Gastroesophageal sphincter (tissue), 4 donors: ENCODE results near the gene TMEM221. TPM values are rescaled to one million over a fixed set of nuclear protein-coding genes. Genes with fewer than 3 reads are reported as not detected.

ENCODE experiments used
- ATAC-seq: fragments of 150-250 bp; one replicate; pipeline ENCODE4 v1.9.1; 2016; ENCODE audit warnings: mild to moderate bottlenecking, moderate library complexity
- H3K27ac ChIP-seq, 4 donors: fragments of 200-600 bp; sonication (generic) in 3 of 4; 1 replicate in 3 of 4; 2 replicates in 1 of 4; pipeline ENCODE4 v1.5.1; 2016 to 2019
- H3K27me3 ChIP-seq: fragments of 200-600 bp; sonication (generic); one replicate; pipeline ENCODE4 v1.5.1; 2019
- H3K36me3 ChIP-seq, 2 donors: fragments of 200-600 bp; sonication (generic); one replicate each; pipeline ENCODE4 v1.5.1; 2019; ENCODE audit warnings: control low read depth in 1 of 2
- H3K4me1 ChIP-seq, 3 donors: fragments of 200-600 bp; sonication (generic); 1 replicate in 2 of 3; 2 replicates in 1 of 3; pipeline ENCODE4 v1.5.1; 2016 to 2019; ENCODE audit warnings: control low read depth in 2 of 3
- H3K4me3 ChIP-seq, 2 donors: fragments of 200-600 bp; sonication (generic); one replicate each; pipeline ENCODE4 v1.5.1; 2019; ENCODE audit warnings: mild to moderate bottlenecking in 1 of 2, moderate library complexity in 1 of 2
- H3K9me3 ChIP-seq, 3 donors: fragments of 200-600 bp; sonication (generic); one replicate each; pipeline ENCODE4 v1.5.1; 2017 to 2019; ENCODE audit warnings: control low read depth in 2 of 3
- CTCF ChIP-seq, 4 experiments: fragments of 200-600 bp in 2 of 4; fragments of 450-650 bp in 2 of 4; sonication (generic) in 1 of 4; IDR thresholded peaks; one replicate each; pipeline ENCODE4 v1.5.1; 2017 to 2019; ENCODE audit warnings: antibody characterized with exemption in 4 of 4, mild to moderate bottlenecking in 2 of 4, moderate library complexity in 2 of 4
- EP300 ChIP-seq: sonication (generic); formaldehyde crosslinking; IDR thresholded peaks from one replicate; pipeline ENCODE4 v1.6.1; 2017; ENCODE audit warnings: antibody characterized with exemption, mild to moderate bottlenecking
- POLR2A ChIP-seq, 2 donors: fragments of 450-650 bp; IDR thresholded peaks; one replicate each; pipeline ENCODE4 v1.6.1; 2017; ENCODE audit warnings: antibody characterized with exemption in 2 of 2, mild to moderate bottlenecking in 2 of 2, moderate library complexity in 1 of 2
- POLR2AphosphoS5 ChIP-seq: sonication (generic); formaldehyde crosslinking; IDR thresholded peaks from one replicate; pipeline ENCODE4 v1.6.1; 2017; ENCODE audit warnings: antibody characterized with exemption
- WGBS, 2 donors: methylation state at CpG; one replicate each; pipeline ENCODE4 v1.1.5; 2018; ENCODE audit warnings: low coverage in 1 of 2; 5-methylcytosine and 5-hydroxymethylcytosine counted together
- total RNA-seq, 4 donors: library from RNA; depleted of rRNA; stranded (reverse); fragments of >200 nt; gene quantifications; one replicate each; pipeline ENCODE4 v1.1.0, GENCODE V29; 2016

Gene TMEM221
- total RNA-seq, 4 donors from 2014 or later = 0.46 to 1.3 TPM; not detected in 2

DNA sequence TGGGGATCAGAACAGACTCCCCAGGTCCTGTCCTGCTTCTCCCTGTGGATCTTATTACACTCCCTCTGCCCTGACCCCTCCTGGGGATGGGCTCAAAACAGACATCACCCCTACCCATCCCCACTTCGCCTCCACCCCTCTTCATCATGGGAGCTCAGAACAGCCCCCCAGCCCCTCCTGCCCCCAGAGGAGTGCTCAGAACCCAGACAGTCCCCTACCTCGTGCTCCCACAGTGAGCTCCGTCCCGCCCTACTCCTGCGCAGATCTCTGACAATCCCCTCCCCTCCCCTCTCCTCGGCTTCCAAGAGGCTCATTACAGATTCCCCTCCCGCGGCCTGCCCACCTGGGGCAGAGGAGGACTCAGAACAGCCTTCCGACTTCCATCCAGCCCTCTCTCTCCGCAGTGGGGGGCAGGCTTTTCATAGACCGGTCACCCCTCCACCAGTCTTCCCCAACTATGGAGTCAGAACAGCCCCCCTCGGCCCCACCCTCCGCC, 6.2 kb upstream of the TMEM221 start:
- no peaks in the 10 kb centered on the region for H3K9me3 ChIP-seq
- TF ChIP-seq POLR2A (IDR thresholded peaks at IDR 0.05) (no peak), CTCF (IDR thresholded peaks at IDR 0.05) (no peak), EP300 (no peak), POLR2AphosphoS5 (no peak)
- 8 to 10% methylated on average over 2 of the region's 13 CpGs for WGBS, 2 donors
- H3K4me1 ChIP-seq = peaks cover 0 to 22% (median 0%) of the 10 kb centered on the region in 3 donors
- ATAC-seq = no peak
- no peak overlapping the region for H3K27ac ChIP-seq
- no peak overlapping the region for H3K4me3 ChIP-seq
- H3K27me3 ChIP-seq = peaks cover 81% of the 10 kb centered on the region
- no peaks in the 10 kb centered on the region for H3K36me3 ChIP-seq

DNA sequence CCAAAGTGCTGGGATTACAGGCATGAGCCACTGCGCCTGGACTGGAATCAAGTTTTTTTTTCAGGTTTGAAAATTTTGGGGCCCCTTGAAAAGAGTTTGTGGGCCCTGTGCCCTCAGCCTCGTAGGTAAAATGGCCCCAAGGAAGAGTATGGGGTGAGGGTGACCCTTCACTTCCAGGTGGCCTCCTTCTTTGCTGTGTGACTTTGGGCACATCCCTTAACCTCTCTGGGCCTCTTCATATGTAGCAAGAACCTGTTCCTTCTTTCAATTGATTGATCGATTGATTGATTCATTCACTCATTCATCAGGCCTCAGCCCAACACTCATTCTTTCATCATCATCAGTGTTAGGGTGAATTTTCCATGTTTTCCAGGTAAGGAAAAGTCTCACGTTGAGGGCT, 3.4 kb upstream of the TMEM221 start:
- no peak overlapping the region for H3K27ac ChIP-seq
- H3K27me3 ChIP-seq = peaks cover 55% of the 10 kb centered on the region
- 94 to 100% methylated on average over 1 to 4 of the region's 4 CpGs for whole genome bisulfite sequencing, 2 donors
- peaks cover 0 to 37% (median 0%) of the 10 kb centered on the region in 3 donors for H3K4me1 ChIP-seq
- no peak for TF ChIP-seq POLR2AphosphoS5
- TF ChIP-seq EP300 = no peak
- no peak for TF ChIP-seq POLR2A (IDR thresholded peaks at IDR 0.05)
- TF ChIP-seq CTCF (IDR thresholded peaks at IDR 0.05) = no peak
- H3K36me3 ChIP-seq = no peaks in the 10 kb centered on the region
- no peaks in the 10 kb centered on the region for H3K9me3 ChIP-seq
- ATAC-seq = no peak
- H3K4me3 ChIP-seq = no peak overlapping the region

DNA sequence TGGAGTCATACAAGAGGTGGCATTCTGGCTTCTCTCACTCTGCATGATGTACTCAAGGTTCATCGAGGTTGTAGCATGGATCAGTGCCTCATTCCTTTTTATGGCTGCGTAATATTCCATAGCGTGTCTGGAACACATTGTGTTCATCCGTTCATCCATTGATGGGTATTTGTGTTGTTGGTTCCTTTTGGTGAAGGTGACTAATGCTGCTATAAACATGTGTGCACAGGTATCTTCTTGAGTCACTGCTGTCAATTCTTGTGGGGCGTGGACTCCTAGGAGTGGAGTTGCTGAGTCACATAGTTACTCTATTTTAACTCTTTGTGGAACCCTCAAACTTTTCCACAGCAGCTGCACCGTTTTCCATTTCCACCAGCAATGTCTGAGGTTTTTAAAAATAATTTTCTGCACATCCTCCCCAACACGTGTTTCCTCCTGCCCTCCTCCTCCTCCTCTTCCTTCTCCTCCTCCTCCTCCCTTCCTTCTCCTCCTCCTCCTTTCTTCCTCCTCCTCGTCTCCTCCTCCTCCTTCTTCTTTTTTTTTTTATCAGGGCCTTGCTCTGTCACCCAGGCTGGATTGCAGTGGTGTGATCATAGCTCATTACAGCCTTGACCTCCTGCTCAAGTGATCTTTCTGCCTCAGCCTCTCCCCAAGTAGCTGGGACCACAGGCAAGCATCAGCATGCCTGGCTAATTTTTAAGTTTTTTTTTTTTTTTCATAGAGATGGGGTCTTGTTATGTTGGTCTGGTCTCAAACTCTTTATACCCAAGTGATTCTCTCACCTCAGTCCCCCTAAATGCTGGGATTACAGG, 2.0 kb upstream of the TMEM221 start:
- WGBS, 2 donors = 60 to 68% methylated on average over 8 of the region's 8 CpGs

GRCh38 chr19:17447704-17448130, 751 bp downstream of the TMEM221 start:
- peak overlapping the region in 1 of 4 donors; percentile 57 for H3K27ac ChIP-seq
- H3K4me1 ChIP-seq = peaks cover 0 to 15% (median 0%) of the 10 kb centered on the region in 3 donors
- peak overlapping the region in 1 of 2 donors; percentile 55 for H3K4me3 ChIP-seq
- no peaks in the 10 kb centered on the region for H3K9me3 ChIP-seq
- WGBS, 2 donors = 0% methylated on average over 3 of the region's 5 CpGs; no CpG with 5 or more reads in 1 of the 2 donors
- H3K27me3 ChIP-seq = peaks cover 17% of the 10 kb centered on the region
- TF ChIP-seq CTCF (IDR thresholded peaks at IDR 0.05) (no peak), POLR2A (IDR thresholded peaks at IDR 0.05) (no peak), EP300 (no peak), POLR2AphosphoS5 (no peak)
- no peaks in the 10 kb centered on the region for H3K36me3 ChIP-seq
- peak; percentile 26 for ATAC-seq

More for the DNA sequence above, 2.0 kb upstream of the TMEM221 start:
- no peak for ATAC-seq
- Histone ChIP-seq H3K4me1 (peaks cover 0 to 31% (median 0%) of the 10 kb centered on the region in 3 donors), H3K4me3 (no peak overlapping the region), H3K36me3 (no peaks in the 10 kb centered on the region), H3K27me3 (peaks cover 41% of the 10 kb centered on the region), H3K9me3 (no peaks in the 10 kb centered on the region), H3K27ac (no peak overlapping the region)
- TF ChIP-seq CTCF (IDR thresholded peaks at IDR 0.05) (no peak), POLR2AphosphoS5 (no peak), POLR2A (IDR thresholded peaks at IDR 0.05) (no peak), EP300 (no peak)
